PC-3 (cell line): Measurements from ENCODE around the gene CEBPG.

Experiments
- CTCF ChIP-seq: fragments of 300-600 bp; sonication (generic); conservative IDR thresholded peaks from 2 replicates; pipeline ENCODE4 v1.5.1; 2017; ENCODE audit warnings: antibody characterized with exemption, low read depth, mild to moderate bottlenecking, low read length
- EZH2 ChIP-seq: fragments of 300-600 bp; sonication (generic); IDR thresholded peaks from one replicate; pipeline ENCODE4 v1.6.1; 2017; ENCODE audit warnings: antibody characterized with exemption, mild to moderate bottlenecking, low read length; ENCODE audit not compliant: unreplicated experiment

- TF ChIP-seq CTCF (no peak), EZH2 (no peak)
These were observed 30.4 kb downstream of the CEBPG start for GRCh38 chr19:33403973-33404304.
